ENCODE results near the gene PLCB3. TPM values are rescaled to one million over a fixed set of nuclear protein-coding genes. Genes with fewer than 3 reads are reported as not detected.

Gene PLCB3
- total and polyA plus RNA-seq, 2 experiments from 2014 or later = 28.1 to 103 TPM

DNA sequence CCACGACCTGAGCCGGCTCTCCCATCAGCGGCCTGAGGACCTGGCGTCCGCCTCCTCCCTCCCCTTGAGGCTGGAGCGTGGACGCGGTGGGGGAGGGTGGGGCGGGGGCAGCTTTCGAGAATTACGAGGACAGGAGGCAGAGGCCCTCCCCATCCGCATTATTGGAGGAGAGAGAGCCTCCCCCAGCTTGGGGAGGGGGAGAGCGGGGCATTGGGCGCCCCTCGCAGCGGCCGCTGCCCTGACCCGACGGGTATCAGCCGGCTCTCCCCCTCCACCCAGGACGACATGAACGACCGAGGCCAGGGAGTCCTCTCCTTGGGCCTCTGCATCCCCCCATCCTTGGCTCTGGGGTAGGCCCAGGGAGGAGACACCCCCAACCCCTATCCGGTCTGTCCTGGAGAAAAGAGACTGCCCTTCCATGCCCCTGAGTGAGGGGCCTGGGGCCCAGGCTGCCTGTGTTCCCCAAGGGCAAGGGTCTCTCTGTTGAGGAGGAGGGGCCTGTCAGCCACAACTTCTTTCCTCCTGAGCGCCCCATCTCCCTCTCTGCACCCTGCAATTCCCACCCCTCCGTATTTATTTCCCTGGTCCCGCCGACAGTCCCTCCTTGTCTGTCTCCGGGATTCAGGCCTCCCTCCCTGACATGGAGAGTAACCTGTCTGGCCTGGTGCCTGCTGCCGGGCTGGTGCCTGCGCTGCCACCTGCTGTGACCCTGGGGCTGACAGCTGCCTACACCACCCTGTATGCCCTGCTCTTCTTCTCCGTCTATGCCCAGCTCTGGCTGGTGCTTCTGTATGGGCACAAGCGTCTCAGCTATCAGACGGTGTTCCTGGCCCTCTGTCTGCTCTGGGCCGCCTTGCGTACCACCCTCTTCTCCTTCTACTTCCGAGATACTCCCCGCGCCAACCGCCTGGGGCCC, 34.8 kb downstream of the PLCB3 start:
- Mint-ChIP-seq H3K4me3 (peak overlapping the region; percentile 65), H3K27ac (no peak overlapping the region), H3K4me1 (peaks cover 11% of the 10 kb centered on the region), H3K27me3 (ENCODE audit: insufficient read depth, low read depth, poor library complexity) (peaks cover 39% of the 10 kb centered on the region), H3K9me3 (no peaks in the 10 kb centered on the region; the same call in 1 of the 3 replicates), H3K36me3 (ENCODE audit: low read depth) (peaks cover 8% of the 10 kb centered on the region; the same call in 2 of the 3 replicates)
- H3K36me3 ChIP-seq (ENCODE audit: insufficient read depth) = no peaks in the 10 kb centered on the region
- H3K27me3 ChIP-seq (ENCODE audit: insufficient read depth) = peaks cover 33% of the 10 kb centered on the region
- peaks cover 8% of the 10 kb centered on the region for H3K4me1 ChIP-seq (ENCODE audit: insufficient read depth)
- peak overlapping the region; percentile 95 for H3K4me3 ChIP-seq
- H3K9me2 ChIP-seq (ENCODE audit: insufficient read depth) = no peaks in the 10 kb centered on the region
- TF ChIP-seq POLR2AphosphoS5 (IDR thresholded peaks at IDR 0.05; ENCODE audit: low read depth) (peak; percentile 57), ZNF331 (CRISPR knock-in tag; IDR thresholded peaks at IDR 0.05; ENCODE audit: low read depth) (no peak)
- peak overlapping the region; percentile 99 for H3K4me2 ChIP-seq
- no peaks in the 10 kb centered on the region for H3K79me2 ChIP-seq (replicated peaks; ENCODE audit: insufficient read depth)
- no peaks in the 10 kb centered on the region for H4K20me1 ChIP-seq (replicated peaks; ENCODE audit: insufficient read depth)
- peaks cover 13% of the 10 kb centered on the region; the same call in 1 of the 2 replicates for H3F3A ChIP-seq (replicated peaks; ENCODE audit: low read depth)
- peak overlapping the region; percentile 69; the same call in 1 of the 2 replicates for H2AFZ ChIP-seq
- ATAC-seq (no peak; the same call in 2 of the 3 replicates), DNase-seq (ENCODE audit: low spot score) (no peak)
- H3K27ac ChIP-seq (ENCODE audit: low read depth) = no peak overlapping the region

- DNase-seq (ENCODE audit: low spot score) (no peak), ATAC-seq (no peak)
- no peaks in the 10 kb centered on the region for H3K36me3 ChIP-seq (ENCODE audit: insufficient read depth)
- no peak for TF ChIP-seq ZNF462 (CRISPR knock-in tag; IDR thresholded peaks at IDR 0.05)
- TF ChIP-seq NANOG (IDR thresholded peaks at IDR 0.05; ENCODE audit: borderline replicate concordance) = no peak
- TF ChIP-seq JUNB (IDR thresholded peaks at IDR 0.05; ENCODE audit: unreplicated experiment) = no peak
- no peak for TF ChIP-seq ETS1 (IDR thresholded peaks at IDR 0.05)
- TF ChIP-seq, protein P1, sequence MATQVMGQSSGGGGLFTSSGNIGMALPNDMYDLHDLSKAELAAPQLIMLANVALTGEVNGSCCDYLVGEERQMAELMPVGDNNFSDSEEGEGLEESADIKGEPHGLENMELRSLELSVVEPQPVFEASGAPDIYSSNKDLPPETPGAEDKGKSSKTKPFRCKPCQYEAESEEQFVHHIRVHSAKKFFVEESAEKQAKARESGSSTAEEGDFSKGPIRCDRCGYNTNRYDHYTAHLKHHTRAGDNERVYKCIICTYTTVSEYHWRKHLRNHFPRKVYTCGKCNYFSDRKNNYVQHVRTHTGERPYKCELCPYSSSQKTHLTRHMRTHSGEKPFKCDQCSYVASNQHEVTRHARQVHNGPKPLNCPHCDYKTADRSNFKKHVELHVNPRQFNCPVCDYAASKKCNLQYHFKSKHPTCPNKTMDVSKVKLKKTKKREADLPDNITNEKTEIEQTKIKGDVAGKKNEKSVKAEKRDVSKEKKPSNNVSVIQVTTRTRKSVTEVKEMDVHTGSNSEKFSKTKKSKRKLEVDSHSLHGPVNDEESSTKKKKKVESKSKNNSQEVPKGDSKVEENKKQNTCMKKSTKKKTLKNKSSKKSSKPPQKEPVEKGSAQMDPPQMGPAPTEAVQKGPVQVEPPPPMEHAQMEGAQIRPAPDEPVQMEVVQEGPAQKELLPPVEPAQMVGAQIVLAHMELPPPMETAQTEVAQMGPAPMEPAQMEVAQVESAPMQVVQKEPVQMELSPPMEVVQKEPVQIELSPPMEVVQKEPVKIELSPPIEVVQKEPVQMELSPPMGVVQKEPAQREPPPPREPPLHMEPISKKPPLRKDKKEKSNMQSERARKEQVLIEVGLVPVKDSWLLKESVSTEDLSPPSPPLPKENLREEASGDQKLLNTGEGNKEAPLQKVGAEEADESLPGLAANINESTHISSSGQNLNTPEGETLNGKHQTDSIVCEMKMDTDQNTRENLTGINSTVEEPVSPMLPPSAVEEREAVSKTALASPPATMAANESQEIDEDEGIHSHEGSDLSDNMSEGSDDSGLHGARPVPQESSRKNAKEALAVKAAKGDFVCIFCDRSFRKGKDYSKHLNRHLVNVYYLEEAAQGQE (IDR thresholded peaks at IDR 0.05; ENCODE audit: unreplicated experiment) = no peak
- H3K9me3 Mint-ChIP-seq = no peaks in the 10 kb centered on the region; the same call in 1 of the 3 replicates
- H3K9me2 ChIP-seq (ENCODE audit: insufficient read depth) = no peaks in the 10 kb centered on the region
- no peak overlapping the region for H2AFZ ChIP-seq
- no peak overlapping the region for H3K27ac Mint-ChIP-seq
- H3K4me3 Mint-ChIP-seq = peak overlapping the region; percentile 65
- H4K20me1 ChIP-seq (replicated peaks; ENCODE audit: insufficient read depth) = no peaks in the 10 kb centered on the region
- no peaks in the 10 kb centered on the region for H3K79me2 ChIP-seq (replicated peaks; ENCODE audit: insufficient read depth)
- peaks cover 8% of the 10 kb centered on the region for H3K4me1 ChIP-seq (ENCODE audit: insufficient read depth)
- H3K27ac ChIP-seq (ENCODE audit: low read depth) = no peak overlapping the region
- peak overlapping the region; percentile 95; the same call in 1 of the 2 replicates for H3K4me3 ChIP-seq
- peaks cover 40% of the 10 kb centered on the region for H3K27me3 Mint-ChIP-seq (ENCODE audit: insufficient read depth, low read depth, poor library complexity)
- H3K4me1 Mint-ChIP-seq = peaks cover 11% of the 10 kb centered on the region
- peaks cover 40% of the 10 kb centered on the region for H3K27me3 ChIP-seq (ENCODE audit: insufficient read depth)
- peak overlapping the region; percentile 99; the same call in 1 of the 2 replicates for H3K4me2 ChIP-seq
- H3F3A ChIP-seq (replicated peaks; ENCODE audit: low read depth) = peaks cover 13% of the 10 kb centered on the region; the same call in 1 of the 2 replicates
- H3K36me3 Mint-ChIP-seq (ENCODE audit: low read depth) = peaks cover 3% of the 10 kb centered on the region; the same call in 1 of the 3 replicates
These were observed 35.5 kb downstream of the PLCB3 start for GRCh38 chr11:64286801-64287159.
